ENCODE results near the gene COBL. TPM values are rescaled to one million over a fixed set of nuclear protein-coding genes. Genes with fewer than 3 reads are reported as not detected.

The COBL gene
- total and polyA plus RNA-seq, 2 of the 8 experiments (the other 6 are each of a cell fraction or from before 2014, with no cell fraction given), result 13.8 to 40.4 TPM

DNA sequence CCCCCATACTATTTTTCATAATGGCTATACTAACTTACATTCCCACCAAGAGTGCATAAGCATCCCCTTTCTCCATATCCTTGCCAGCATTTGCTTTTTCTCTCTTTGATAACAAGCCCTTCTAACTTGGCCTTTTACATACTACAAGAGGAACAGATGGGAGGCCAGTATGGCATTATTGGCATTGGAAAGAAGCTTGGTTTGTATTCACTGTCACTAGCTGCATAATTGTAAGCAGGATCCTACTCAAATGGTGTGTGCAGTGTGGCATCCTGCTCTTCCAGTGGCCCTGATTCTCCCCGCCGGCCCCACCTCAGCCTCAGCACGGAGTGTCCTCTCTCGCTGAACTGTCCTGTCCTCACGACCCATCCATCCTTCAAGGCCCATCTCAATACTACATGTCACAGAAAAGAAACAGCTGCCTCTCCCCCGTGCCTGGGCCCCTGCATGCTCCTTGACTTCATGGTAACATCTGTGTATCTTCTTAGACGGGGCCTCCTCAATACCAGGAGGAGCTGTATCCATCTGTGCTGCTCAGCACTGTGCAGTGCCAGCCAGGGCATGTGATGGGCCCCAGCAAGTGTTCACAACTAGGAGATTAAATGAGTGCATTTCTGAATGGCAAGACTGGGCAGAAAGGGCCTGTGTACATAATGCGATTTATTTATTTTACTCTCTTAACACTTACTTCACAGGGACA lies 205.2 kb downstream of the COBL start:
- no peak overlapping the region for H3K4ac ChIP-seq (replicated peaks; ENCODE audit: insufficient read length, low read depth, low read length)
- H3K9me3 ChIP-seq (ENCODE audit: insufficient read depth in 2 of 2, low read depth in 1 of 2, low read length in 1 of 2), result no peaks in the 10 kb centered on the region
- H3K4me2 ChIP-seq (ENCODE audit: insufficient read depth in 1 of 2, low read depth in 2 of 2, low read length in 2 of 2), result no peak overlapping the region
- no peak overlapping the region for H2BK20ac ChIP-seq (ENCODE audit: low read length)
- no peaks in the 10 kb centered on the region for H4K20me1 ChIP-seq (replicated peaks in 1 of 2; ENCODE audit: control insufficient read depth in 1 of 2, insufficient read depth in 2 of 2, low read length in 2 of 2)
- DNase-seq (ENCODE audit: low read depth in 1 of 2, low spot score in 2 of 2) (no peak), FAIRE-seq (no peak)
- H3K23ac ChIP-seq (ENCODE audit: insufficient read length), result no peak overlapping the region
- ChIA-PET CTCF (ENCODE audit: partially characterized antibody) (interaction anchor here (1.3 to 1.9 kb wide), 2 partner anchors 30 to 51 kb away, joined by 3 to 8 read pairs; no protein-coding TSS in a partner anchor), POLR2A (ENCODE audit: partially characterized antibody) (no interaction called here)
- H3K79me2 ChIP-seq (ENCODE audit: control insufficient read depth in 1 of 2, insufficient read depth in 2 of 2, low read length in 2 of 2), result no peaks in the 10 kb centered on the region
- no peak overlapping the region for H4K5ac ChIP-seq (ENCODE audit: insufficient read length, low read depth, low read length)
- no peak overlapping the region for H3K14ac ChIP-seq (ENCODE audit: insufficient read length)
- no peak overlapping the region for H2BK15ac ChIP-seq (ENCODE audit: low read length)
- no peaks in the 10 kb centered on the region; a peak in 1 of 8 replicates for H3K36me3 ChIP-seq (ENCODE audit: control insufficient read depth in 2 of 4, insufficient read depth in 4 of 4, low read length in 3 of 4)
- H4K8ac ChIP-seq (ENCODE audit: extremely low read depth, insufficient read depth, low read length), result no peak overlapping the region
- H3K56ac ChIP-seq (replicated peaks; ENCODE audit: insufficient read length, low read depth, low read length), result no peak overlapping the region
- WGBS, 2 experiments (ENCODE audit: extremely low coverage in 1 of 2, insufficient coverage in 1 of 2, insufficient read length in 1 of 2, insufficient replicate concordance in 2 of 2, low coverage in 1 of 2, low lambda C conversion rate in 2 of 2, missing lambda C conversion rate in 1 of 2), result 90% methylated on average over 8 of the region's 8 CpGs; no CpG with 5 or more reads in 1 of the 2 experiments
- no peak overlapping the region for H3K18ac ChIP-seq (ENCODE audit: extremely low read depth, low read length)
- 0 out of 2 replicates have a peak, but pooled peaks cover 3% of the 10 kb centered on the region for H3K79me1 ChIP-seq (ENCODE audit: low read depth, low read length)
- no peak overlapping the region for H3K9ac ChIP-seq (replicated peaks in 1 of 4; ENCODE audit: extremely low read depth in 1 of 4, low read depth in 3 of 4, low read length in 3 of 4)
- no peak overlapping the region for H2AFZ ChIP-seq (ENCODE audit: low read length)
- no peak for TF ChIP-seq SIX5 (IDR thresholded peaks at IDR 0.05; ENCODE audit: low read depth, low read length)
- no peak for TF ChIP-seq BRCA1 (IDR thresholded peaks at IDR 0.05; ENCODE audit: low read depth, low read length)
- H2BK5ac ChIP-seq (ENCODE audit: low read depth, low read length), result no peak overlapping the region
- H3K27me3 ChIP-seq (replicated peaks in 1 of 4; ENCODE audit: control insufficient read depth in 3 of 4, extremely low read depth in 1 of 4, insufficient read depth in 3 of 4, low read length in 3 of 4), result no peaks in the 10 kb centered on the region
- H2BK120ac ChIP-seq (replicated peaks; ENCODE audit: low read depth, low read length), result no peak overlapping the region
- no peak overlapping the region for H3K4me3 ChIP-seq (ENCODE audit: extremely low read depth in 1 of 4, insufficient read depth in 2 of 4, low read depth in 3 of 4, low read length in 4 of 4)
- H3K23me2 ChIP-seq (ENCODE audit: low read depth, low read length), result no peaks in the 10 kb centered on the region
- H3K4me1 ChIP-seq (replicated peaks in 1 of 4; ENCODE audit: control insufficient read depth in 3 of 4, insufficient read depth in 4 of 4, low read length in 3 of 4), result peaks cover 0 to 11% (median 7%) of the 10 kb centered on the region in 4 experiments; a peak in 4 of 7 replicates
- no peak overlapping the region for H4K91ac ChIP-seq (replicated peaks; ENCODE audit: insufficient read length, low read length)
- H3K27ac ChIP-seq (ENCODE audit: low read depth, low read length), result no peak overlapping the region
- no peak overlapping the region for H2BK12ac ChIP-seq (ENCODE audit: low read depth, low read length)
- no peak overlapping the region for H2AK5ac ChIP-seq (ENCODE audit: low read depth, low read length)
